Activated CD4-positive, CD25-positive, alpha-beta regulatory T cell treated with anti-CD3 and anti-CD28 coated beads, Interleukin-2, amount 50 U/mL, for 24 hours (primary cell): ENCODE results near the gene DDN.
A peak's percentile ranks its signal among the peaks of the same experiment; 100 is the strongest.

Experiments used
- ATAC-seq, 2 donors: fragments of 150-1000 bp; cut with Tn5 transposase; one replicate each; pipeline ENCODE4 v1.10.0; 2021; ENCODE audit warnings: mild to moderate bottlenecking in 1 of 2, moderate library complexity in 1 of 2

Gene DDN

DNA sequence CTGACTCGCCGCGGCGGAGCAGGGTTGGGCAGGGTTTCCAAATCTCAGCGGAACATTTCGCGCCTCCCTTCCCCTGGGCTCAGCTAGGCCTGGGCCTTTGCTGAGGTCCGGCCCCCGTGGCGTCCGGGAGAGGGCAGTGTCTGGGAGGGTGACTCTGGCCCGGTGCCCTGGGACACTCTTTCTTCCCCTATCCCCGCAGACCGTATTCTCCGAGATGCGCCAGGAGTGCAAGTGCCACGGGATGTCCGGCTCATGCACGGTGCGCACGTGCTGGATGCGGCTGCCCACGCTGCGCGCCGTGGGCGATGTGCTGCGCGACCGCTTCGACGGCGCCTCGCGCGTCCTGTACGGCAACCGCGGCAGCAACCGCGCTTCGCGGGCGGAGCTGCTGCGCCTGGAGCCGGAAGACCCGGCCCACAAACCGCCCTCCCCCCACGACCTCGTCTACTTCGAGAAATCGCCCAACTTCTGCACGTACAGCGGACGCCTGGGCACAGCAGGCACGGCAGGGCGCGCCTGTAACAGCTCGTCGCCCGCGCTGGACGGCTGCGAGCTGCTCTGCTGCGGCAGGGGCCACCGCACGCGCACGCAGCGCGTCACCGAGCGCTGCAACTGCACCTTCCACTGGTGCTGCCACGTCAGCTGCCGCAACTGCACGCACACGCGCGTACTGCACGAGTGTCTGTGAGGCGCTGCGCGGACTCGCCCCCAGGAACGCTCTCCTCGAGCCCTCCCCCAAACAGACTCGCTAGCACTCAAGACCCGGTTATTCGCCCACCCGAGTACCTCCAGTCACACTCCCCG is 18.0 kb downstream of the DDN start:
- peak; percentile 11 to 21 for ATAC-seq

DNA sequence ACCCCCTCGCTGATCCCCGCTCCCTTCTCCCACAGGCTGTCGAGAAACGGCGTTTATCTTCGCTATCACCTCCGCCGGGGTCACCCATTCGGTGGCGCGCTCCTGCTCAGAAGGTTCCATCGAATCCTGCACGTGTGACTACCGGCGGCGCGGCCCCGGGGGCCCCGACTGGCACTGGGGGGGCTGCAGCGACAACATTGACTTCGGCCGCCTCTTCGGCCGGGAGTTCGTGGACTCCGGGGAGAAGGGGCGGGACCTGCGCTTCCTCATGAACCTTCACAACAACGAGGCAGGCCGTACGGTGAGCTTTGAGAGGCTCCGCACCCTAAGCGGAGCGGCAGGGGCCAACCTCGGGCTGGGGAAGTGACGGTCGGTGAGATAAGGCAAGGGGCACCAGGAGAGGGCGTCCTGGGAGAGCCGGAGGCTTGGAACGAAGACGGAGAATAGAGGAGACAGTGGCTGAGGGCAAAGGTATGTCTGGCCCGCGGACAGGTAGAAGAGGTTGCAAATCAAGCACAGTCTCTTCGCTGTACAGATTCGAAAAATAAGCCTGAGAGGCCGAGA is 18.7 kb downstream of the DDN start:
- ATAC-seq: no peak

DNA sequence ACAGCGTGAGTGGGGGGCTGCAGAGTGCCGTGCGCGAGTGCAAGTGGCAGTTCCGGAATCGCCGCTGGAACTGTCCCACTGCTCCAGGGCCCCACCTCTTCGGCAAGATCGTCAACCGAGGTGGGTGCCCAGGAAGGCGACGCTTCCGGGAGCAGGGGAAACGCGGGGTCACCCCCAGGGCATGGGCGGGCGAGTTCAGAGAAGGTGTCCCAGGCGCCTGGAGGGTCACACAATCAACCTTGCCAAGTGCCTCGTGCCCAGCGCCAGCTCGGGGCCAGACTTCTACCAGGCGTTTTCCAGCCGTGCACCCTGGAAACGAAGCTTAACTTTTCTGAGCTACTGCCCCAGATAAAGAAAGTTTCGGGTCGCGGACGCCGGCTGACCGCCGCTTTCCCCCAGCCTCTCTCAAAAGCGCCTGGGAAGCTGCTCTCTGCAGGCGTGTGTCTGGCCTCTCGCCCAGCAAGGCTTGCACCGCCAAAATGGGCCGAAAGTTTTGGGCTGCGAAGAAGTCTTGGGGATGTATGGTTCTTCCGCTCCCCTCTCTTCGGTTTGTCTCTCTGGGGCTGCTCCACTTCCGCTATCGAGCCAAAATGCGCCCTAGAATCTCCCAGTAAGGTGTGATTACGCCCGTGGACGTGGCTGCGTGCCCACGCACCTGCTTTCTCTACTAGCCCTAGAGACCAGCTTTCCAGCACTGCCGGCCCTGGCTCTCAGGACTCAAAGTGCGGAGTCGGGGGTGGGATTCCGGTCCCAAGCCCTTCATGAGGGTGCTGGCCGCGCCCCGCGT is 19.4 kb downstream of the DDN start:
- ATAC-seq: no peak

DNA sequence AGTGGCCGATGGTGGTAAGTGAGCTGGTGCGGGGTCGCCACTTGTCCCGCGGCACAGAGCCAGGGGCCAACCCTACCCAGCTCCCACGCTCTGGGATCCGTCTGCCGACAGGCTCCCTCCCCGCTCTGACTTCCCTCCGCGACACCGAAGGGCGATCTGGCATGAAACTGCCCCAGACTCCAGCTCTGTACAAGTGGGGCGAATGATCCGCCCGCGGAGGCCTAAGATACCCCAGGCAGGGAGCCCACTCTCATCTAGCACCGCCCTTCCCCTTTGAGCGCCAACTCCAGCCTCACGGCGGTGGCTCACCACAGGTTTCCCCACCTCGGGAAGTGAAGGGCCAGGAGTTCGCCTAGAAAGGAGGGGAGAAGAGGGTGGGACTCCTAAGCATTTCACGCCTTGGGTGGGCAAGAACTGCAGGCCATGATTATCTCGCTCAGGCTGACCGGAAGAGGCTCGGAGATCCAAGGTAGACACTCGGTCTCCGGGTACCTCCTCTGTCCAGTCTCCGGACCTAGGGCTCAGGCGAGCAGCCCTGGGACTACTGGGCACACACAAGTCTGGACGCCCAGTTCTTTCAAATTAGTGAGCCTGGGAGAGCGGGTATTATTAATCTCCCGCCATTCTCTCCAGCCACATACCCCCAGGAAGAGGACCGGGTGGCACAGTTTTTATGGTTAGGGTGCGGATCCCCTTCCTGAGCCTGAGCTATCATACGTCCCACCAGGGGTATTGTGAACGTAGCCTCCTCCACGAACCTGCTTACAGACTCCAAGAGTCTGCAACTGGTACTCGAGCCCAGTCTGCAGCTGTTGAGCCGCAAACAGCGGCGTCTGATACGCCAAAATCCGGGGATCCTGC is 20.2 kb downstream of the DDN start:
- no peak for ATAC-seq

DNA sequence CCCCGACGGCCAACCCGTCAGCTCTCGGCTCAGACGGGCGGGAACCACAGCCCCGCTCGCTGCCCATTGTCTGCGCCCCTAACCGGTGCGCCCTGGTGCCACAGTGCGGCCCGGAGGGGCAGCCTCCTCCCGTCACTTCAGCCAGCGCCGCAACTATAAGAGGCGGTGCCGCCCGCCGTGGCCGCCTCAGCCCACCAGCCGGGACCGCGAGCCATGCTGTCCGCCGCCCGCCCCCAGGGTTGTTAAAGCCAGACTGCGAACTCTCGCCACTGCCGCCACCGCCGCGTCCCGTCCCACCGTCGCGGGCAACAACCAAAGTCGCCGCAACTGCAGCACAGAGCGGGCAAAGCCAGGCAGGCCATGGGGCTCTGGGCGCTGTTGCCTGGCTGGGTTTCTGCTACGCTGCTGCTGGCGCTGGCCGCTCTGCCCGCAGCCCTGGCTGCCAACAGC is 20.9 kb downstream of the DDN start, which contains the start of gene WNT1:
TSS of gene WNT1 (plus strand) at position 32 of the 450 bp plus-strand sequence. CDS start at position 361, 329 bp downstream.
- no peak for ATAC-seq

DNA sequence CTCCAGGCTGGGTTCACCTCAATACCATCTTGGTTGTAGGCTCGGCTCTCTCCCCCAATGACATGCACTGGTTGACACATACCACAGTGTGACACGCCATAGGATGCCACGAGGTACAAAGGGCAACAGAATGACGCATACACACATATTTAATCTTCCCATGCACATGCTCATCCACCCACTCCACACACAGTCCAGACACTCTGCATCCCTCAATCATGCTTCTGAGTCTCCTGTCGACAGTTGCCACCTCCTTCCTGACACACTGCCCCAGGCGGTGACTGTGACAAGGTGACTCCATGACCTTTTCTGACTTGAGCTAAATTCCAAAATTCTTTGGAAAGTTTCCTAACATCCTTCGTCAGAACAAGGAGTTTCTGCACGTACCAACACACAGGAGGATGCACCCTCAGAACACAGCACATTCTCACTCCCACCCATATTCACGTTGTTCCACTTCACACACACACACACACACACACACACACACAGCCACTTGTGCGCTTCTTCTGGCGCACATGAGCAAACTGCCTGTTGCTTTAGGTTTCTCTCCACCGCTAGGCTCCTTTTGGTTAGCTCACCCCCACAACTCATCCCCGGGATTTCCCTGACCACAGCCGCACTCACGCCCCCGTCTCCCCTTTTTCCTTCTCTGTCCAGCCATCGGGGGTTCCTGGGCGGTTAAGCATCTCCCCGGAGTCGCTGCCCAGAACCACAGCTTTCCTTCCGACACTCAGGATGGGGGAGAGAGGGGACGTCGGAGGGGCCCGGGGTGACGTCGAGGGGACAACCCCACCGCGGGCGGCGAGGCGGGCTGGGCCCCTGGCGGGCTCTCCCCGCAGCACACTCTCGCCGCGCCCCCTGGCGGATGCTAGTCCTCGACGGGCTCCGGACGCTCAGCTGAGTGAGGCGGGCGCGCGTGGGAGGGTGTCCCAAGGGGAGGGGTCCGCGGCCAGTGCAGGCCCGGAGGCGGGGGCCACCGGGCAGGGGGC is 21.6 kb downstream of the DDN start:
- peak; percentile 61 to 66 for ATAC-seq

DNA sequence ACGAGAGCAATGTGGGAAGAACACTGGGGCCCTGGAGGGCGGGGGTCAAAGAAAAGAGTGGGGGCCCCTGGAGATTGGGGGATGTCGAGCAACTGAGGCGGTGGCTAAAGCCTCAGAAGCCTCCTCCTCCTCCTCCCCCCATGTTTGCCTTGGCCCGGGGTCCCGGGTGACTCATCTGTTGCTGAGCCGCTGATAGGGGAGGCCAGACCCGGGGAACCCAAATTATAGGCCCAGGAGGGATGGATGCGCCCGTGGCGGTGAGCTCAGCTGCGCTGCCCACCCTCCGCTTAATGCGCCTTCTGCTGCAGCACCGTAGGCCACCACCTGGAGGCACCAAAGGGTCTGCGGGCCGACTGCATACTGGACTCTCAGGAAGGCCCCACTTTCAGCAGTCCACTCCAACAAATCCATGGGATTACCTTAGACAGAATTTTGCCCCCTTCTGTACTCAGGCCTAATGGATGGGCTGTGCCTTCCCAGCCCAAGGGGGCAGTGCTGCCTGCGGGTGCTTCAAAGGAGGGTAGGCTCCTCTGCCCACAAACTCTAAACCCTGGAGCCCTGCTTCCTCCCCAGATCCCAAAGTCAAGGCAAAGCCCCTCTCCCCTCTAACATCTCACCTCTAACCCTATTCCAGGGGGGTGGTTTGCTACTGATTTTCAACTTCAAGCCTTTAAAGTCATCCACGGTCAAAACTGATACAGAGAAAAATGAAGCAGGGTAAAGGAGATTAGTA is 25.1 kb downstream of the DDN start:
- no peak for ATAC-seq

DNA sequence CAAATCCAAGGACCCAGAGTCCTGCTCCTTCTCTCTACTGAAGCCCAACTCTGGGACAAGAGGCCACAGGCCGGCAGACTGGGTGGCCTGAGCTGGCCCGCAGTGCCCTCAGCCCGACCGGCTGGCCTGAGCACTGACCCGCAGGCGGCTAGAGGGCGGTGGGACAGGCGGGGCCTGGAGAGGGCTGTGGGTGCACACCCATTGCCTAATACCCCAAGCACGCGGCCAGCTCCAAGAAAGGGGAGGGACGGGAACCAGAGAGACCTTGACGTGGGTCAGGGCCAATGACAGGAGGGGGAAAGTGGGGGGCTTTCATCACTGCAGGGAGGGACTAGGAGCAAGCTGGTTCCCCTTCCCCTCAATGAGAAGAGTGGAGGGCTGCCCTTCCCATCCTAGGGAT is 25.6 kb downstream of the DDN start:
- no peak for ATAC-seq

DNA sequence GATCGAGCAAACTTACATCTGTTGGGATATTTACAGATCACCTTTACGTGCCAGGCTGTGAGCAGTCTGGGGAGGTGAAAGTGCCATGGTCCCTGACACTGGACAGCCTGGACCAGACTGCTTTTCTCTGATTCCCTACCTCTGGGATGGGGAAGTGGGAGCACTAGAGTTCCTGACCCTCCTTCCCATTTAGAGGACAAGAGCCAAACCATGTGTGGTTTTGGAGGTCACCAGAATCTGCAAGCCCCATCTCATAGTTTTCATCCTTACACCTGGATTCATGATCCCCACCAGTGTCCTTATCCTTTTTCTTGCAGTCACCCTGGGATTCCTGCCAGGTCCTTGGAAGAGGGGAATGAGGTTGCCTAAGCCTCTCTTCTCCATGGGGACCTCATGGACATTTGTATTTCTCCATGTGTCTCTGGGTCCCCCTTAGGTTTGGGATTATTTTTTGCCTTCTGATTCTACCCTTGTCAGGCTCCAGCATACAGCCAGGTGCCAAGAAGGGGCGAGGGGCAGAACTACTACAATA is 26.2 kb downstream of the DDN start:
- ATAC-seq: no peak

DNA sequence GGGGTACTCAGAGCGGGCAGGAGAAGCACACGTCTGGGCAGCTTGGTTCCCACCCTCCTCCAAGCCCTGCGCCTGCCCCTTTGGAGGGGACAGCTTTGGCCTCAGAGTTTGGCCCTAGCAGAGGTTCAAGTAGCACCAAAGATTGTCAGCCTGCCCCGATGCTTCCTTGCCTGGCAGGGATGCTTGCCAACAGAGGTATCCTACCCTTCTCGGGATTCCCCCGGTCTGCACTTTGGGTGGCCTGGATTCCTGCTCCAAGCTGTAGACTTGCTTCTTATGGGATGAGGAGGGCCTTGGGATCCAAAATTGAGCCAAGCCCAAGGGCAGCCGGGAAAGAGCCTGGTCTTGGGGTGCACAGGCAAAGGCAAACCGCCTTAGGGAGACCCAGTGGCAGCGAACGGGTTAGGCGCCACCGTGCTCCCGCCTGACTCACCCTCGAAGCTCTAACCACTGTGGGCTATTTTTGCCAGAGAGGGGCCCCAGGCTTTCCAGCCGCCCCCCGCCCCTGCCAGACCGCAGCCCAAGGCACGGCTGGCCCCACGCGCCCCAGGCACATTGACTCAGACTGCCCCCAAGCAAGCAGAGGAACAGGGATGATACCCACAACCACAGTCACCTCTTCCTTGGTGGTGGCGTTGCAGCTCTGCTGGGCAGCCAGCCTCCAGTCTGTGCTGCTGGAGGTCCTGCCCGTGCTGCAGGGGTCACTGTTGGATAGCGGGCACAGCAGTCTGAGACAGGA is 26.8 kb downstream of the DDN start:
- ATAC-seq: peak; percentile 21

DNA sequence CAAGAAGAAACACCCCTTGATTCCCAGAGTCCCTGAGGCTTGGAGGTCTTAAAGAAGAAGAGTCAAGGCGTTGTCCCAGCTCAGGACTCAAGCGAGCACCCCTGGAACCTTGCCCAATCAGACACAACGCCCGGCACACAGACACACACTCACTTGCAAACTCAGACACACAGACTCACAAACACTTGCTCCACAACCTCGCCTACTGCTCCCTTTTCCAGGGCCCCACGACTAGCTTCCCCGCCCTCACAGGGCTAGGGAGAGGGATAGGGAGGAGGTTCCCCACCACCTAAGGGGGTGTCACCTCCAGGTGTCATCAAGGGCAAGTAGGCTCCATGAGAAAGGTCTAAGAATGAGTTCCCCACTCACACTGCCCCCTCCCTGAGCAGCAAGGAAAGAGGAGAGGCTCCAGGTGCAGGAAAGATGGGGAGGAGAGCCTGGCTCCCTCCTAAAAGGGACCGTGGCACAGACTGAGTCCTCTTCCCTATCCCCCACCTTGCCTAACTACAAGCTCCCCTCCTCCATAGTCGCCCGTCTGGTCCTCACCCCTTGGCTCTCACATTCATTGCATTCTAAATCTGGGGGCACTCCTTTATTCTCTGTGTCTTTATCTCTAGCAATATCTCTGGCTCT is 28.4 kb downstream of the DDN start:
- ATAC-seq: no peak

DNA sequence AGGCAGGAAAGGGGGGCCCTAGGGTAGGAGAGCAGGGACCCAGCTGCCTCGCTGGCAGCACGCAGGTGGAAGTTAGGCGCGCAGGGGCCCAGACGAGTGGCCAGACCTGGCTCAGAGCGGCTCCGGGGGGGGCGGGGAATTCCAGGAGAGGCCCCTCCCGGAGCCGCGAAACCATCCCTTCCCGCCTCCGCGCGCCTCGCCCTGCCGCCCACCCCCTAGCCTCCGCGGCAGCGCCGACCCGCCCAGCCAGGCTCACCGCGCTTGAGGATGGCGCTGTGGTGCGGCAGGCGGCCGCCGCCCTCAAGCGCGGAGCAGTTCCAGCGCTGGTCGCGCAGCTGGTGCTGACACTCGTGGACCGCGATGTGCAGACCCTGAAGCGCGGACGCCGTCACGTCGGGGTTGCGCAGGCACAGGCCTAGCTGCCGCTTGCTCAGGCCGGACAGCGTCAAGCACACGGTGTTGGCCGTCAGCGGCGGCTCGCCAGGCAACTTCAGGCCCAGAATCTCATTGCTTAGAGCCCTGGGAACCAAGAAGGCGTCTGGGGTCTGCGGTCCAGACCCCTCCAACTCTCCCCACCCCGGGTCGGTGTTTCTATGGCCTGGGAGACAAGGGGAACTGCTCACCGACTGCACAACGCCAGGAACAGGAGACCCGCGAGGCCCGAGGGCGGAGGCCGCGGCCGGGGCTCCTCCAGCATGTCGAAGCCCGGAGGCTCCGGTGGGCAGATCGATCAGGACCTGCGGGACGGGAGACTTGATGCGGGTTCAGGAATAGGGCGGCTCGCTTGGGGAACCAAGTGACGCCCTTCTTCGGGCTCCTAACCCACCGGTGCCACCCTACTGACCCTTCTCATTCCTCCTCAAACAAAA is 29.1 kb downstream of the DDN start:
- ATAC-seq: peak; percentile 36 to 42

DNA sequence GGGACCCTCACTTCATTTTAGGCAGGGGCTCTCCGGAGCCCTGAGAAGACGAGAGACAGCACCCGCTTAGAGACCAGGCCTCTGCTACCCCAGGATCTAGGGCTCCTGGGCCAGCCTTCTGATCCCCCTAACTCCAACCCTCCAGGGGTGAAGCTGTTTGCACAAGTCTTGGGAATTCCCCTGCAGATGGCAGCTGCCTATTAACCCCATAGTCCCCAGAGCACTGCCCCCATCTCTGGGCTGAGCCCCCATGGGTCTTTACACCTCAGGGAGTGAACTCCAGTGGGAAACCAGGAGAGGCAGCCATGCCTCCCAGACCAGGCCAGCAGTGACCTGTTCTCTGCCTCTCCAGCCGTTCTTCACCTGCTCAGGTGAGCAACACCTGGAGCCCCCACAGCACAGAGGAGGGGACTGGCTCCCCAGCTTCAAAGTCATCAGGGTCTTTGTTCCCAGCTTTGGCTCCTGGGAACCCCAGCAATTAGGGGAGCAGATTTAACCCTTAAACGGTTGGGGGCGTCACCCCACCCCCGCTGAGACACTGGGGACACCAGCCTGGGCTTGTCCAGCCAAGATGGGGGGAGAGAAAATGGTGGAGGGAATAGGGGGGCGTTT is 29.9 kb downstream of the DDN start:
- no peak for ATAC-seq

DNA sequence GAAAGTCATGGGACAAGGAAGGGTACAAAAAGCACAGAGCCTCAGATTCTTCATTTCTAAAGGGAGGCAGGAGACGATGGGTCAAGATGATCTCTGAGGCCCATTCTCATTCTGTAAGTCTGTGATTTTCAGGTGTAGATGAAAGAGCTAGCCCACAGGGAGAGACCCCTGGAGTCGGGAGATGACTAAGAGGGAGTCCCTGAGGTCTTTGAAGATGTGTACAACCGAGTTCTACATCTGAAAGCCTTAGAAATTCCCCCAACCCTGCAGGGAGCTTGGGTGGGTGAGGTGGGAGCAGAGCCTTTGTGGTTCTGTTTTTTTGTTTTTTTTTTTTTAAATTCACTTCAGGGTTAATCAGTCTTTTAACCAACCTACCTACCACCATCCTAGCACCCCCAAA is 30.7 kb downstream of the DDN start:
- no peak for ATAC-seq

DNA sequence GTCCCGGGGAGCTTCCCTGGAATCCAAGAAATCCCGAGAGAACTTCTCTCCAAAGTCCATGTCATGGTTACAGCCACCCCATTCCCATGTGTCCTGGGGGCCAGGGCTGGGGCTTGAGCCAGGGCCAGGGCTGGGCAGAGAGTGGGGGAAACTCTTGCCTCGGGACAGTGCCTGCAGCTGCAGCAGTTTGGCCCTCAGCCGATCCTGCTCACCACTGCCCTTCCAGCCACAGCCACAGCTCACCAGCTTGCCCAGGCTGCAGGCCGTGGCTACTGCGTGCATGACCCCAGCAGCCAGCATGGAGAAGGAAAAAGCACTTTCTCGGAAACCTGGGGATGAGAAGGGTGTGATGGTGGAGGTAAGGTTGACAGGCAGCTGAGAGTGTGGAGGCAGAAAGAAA is 31.2 kb downstream of the DDN start:
- no peak for ATAC-seq

DNA sequence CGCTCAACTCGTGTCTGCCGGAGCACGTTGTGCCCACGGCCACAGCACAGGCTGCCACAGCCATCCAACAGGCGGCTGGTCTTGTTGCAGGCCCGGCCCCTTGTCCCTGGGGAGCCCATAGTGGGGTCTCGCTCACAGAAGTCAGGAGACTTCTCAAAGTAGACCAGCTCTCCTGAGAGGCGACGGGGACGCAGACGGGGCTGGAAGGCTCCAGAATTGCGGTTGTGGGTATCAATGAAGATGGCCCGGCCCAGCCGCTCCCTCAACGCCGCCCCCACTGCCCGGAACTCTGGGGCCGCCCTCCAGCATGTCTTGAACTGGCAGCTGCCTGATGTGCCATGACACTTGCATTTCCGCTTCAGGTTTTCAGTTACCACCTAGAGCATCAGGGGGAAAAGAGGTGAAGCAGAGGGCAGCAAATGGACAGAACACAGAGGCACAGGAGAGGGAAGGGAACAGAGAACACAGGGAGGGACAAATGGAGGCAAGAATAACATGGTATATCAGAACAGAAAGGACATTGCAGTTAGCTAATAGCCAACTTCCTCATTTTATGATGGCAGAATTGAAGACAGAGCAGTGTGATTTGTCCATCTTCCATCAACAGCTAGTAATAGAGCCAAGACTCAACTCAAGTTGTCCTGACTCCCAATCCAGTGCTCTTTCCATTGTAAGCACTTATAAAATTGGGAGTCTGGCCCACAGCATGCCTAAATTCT is 32.8 kb downstream of the DDN start:
- no peak for ATAC-seq

DNA sequence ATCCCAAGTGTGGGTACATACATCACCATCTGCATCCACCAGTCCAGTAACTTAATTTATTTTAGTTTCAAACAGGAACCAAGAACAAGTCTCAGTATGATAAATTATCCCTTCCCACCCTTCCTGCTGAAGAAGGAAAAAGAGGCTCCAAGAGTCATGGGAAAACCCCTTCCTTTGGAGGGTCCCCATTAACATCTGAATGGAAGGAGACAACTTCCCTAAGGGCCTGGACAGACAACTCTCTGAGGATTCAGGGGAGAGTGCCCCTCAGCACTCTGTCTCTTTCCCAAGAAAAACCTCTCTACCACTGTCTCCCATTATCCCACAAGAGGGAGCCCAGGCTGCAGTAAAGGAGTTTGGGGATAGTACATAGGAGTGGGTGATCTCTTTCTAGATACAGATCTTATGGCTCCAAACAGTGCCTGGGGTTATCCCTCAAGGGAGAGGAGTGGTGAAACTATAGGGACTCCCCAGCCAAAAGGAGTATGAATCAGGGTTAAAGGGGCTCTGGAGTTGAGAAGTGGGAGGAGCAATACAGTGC is 33.8 kb downstream of the DDN start:
- peak in 1 of 2 donors; percentile 45 for ATAC-seq
